NB4 (cell line): Measurements from ENCODE around the gene IQCH.

Experiments used
- CTCF ChIP-seq: IDR thresholded peaks from one replicate; pipeline ENCODE4 v1.5.1; 2012; ENCODE audit warnings: low read depth, low read length
- MAX ChIP-seq: IDR thresholded peaks from 2 replicates; pipeline ENCODE4 v1.6.1; 2011; ENCODE audit warnings: low read depth, low read length
- MYC ChIP-seq: IDR thresholded peaks from 2 replicates; pipeline ENCODE4 v1.6.1; 2011; ENCODE audit warnings: low read depth, low read length
- POLR2A ChIP-seq: IDR thresholded peaks from 2 replicates; pipeline ENCODE4 v1.6.1; 2011; ENCODE audit warnings: mild to moderate bottlenecking; ENCODE audit not compliant: insufficient read length; ENCODE audit errors: extremely low read depth

GRCh38 chr15:67307156-67307555 lies 52.6 kb downstream of the IQCH start:
- TF ChIP-seq CTCF (no peak), POLR2A (no peak), MYC (no peak), MAX (no peak)
